NCI-H2196 treated with DMSO at 0.1 percent for 48 hours (cell line): ENCODE results near the gene OR52I1.

Experiments used
- DNase-seq: peaks from one replicate; lab custom pipeline; 2025; ENCODE audit not compliant: unreplicated experiment; lab: John Stamatoyannopoulos, UW

The OR52I1 gene

GRCh38 chr11:4593739-4594138 lies at the start of gene OR52I1:
Gene OR52I1 (plus strand): TSS chr11:4594039. CDS start chr11:4594039, 0 bp downstream.
- DNase-seq: no peak

- no peak for DNase-seq
Measured at GRCh38 chr11:4544891-4545290, 48.9 kb upstream of the OR52I1 start, which contains the start of gene OR52M1. Gene OR52M1 (plus strand): TSS chr11:4545191. CDS start chr11:4545191, 0 bp downstream.

- DNase-seq: no peak
Measured at GRCh38 chr11:4546878-4547277, 47.0 kb upstream of the OR52I1 start.

- DNase-seq: no peak
Measured at GRCh38 chr11:4547416-4547815, 46.4 kb upstream of the OR52I1 start.

GRCh38 chr11:4551346-4551979 lies 42.4 kb upstream of the OR52I1 start:
- DNase-seq: no peak

GRCh38 chr11:4559527-4560440 lies 34.1 kb upstream of the OR52I1 start:
- no peak for DNase-seq

- no peak for DNase-seq
Measured at GRCh38 chr11:4560467-4560866, 33.4 kb upstream of the OR52I1 start.

GRCh38 chr11:4565371-4565770 lies 28.5 kb upstream of the OR52I1 start:
- no peak for DNase-seq

- no peak for DNase-seq
Measured at GRCh38 chr11:4569075-4569474, 24.8 kb upstream of the OR52I1 start.

- no peak for DNase-seq
Measured at GRCh38 chr11:4576880-4577279, 17.0 kb upstream of the OR52I1 start.

- DNase-seq: no peak
Measured at GRCh38 chr11:4577761-4578160, 16.1 kb upstream of the OR52I1 start.

- no peak for DNase-seq
Measured at GRCh38 chr11:4578624-4579023, 15.2 kb upstream of the OR52I1 start.

GRCh38 chr11:4580124-4580523 lies 13.7 kb upstream of the OR52I1 start:
- DNase-seq: no peak

GRCh38 chr11:4581443-4581842 lies 12.4 kb upstream of the OR52I1 start, which contains the start of gene OR52I2:
Gene OR52I2 (plus strand): TSS chr11:4581743.
- DNase-seq: no peak

- DNase-seq: no peak
Measured at GRCh38 chr11:4589017-4589416, 4.8 kb upstream of the OR52I1 start.

GRCh38 chr11:4605057-4605456 lies 11.2 kb downstream of the OR52I1 start:
- no peak for DNase-seq

GRCh38 chr11:4606231-4607015 lies 12.6 kb downstream of the OR52I1 start:
- peak; percentile 37 for DNase-seq

GRCh38 chr11:4607096-4607495 lies 13.3 kb downstream of the OR52I1 start:
- no peak for DNase-seq

- peak; percentile 94 for DNase-seq
Measured at GRCh38 chr11:4607781-4608666, 14.2 kb downstream of the OR52I1 start, which contains the start of gene TRIM68. Gene TRIM68 (minus strand): TSS chr11:4608231. CDS start chr11:4605504, 2,727 bp downstream.

GRCh38 chr11:4610258-4610935 lies 16.6 kb downstream of the OR52I1 start:
- DNase-seq: no peak
